Fibroblast of upper back skin (primary cell): ENCODE results near the gene KCNK5.

Source experiments
- DNase-seq: peaks from one replicate; pipeline ENCODE4 v3.0.0-alpha.2; 2013

KCNK5 gene

GRCh38 chr6:39170389-39170788, 58.9 kb downstream of the KCNK5 start:
- no peak for DNase-seq

GRCh38 chr6:39169448-39170344, 59.6 kb downstream of the KCNK5 start:
- DNase-seq: no peak

DNA sequence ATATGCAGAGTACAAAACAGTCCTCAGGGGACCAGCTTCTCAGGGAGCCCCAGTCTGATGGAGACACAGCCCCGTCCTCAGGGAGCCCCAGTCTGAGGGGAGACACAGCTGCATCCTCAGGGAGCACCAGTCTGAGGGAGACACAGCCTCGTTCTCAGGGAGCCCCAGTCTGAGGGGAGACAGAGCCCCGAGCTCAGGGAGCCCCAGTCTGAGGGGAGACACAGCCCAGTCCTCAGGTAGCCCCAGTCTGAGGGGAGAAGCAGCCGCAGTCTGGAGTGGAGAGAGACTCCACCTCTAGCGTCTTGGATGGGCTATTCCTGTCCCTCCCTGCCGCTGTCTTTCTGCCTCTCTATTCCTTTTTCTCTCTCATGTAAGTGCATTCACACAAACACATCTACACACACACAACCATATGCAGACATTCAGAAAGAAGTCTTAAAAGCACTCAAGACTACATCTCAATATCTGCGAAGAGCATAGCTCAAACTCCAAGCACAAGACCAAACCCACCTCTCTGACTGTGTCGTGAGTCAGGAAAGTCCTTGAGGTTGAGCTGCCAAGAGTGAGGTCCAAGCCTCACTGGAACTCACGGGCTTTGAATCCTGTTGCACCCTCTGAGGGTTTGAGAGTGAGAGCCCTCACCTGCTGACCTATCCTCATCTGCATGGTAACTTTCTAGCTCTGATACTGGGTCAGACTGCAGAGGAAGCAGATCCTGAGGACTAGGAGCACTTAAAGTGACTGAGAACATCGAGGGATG, 61.2 kb downstream of the KCNK5 start:
- DNase-seq: no peak

DNA sequence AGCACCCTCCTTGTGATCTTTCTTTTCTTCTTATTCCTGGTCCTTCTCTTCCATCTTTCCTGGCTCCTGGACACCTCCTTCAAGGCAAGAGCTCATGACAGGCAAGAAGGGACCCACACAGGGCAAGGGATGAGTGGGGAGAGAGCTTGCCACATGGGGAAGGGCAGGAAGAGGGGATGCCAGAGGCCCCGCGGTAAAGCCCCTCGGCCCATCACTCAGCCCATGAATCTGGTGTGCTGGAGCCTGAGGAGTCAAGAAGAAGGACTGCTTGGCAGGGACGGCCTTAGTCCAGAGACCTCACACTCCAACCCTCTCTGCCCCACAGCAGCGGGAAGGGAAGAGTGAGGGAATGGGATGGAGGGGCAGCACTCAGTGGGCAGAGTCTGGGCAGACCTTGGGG, 62.0 kb downstream of the KCNK5 start:
- DNase-seq: no peak

- no peak for DNase-seq
Measured at GRCh38 chr6:39166912-39167290, 62.4 kb downstream of the KCNK5 start.

DNA sequence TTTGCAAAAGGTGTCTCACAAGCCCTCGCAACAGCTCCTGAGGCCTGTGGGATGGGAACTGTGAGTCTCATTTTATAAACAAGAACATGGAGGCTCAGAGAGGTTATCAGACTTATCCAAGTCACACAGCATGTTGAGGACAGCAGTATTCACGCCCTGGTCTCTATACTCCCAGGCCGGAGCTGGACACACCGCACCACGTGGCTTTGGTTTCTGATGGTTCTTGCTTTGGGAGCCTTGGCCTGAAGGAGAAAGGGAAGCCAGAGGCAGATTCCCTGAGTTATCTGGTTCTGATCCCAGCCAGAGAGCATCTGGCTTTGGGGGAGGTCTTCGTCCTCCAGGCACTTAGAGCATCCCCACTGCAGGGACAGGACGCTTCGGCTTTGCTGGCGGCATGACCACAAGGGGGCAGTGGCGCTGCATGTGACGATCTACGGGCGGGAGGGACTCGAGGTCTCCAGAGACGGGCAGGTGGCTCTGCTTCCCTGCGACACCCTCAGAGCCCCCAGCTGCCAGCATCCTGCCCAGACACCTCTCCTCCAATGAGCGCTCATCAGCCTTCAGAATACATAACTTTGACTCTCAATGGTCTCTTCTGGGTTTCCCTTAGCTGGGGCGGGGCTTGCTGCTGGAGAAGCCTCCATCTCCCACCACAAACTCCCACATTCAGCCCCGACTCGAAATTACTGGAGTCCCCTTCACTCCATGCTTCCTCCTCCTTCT, 62.9 kb downstream of the KCNK5 start:
- peak; percentile 32 for DNase-seq

GRCh38 chr6:39157511-39157910, 71.8 kb downstream of the KCNK5 start:
- no peak for DNase-seq

- DNase-seq: no peak
Measured at GRCh38 chr6:39156801-39157200, 72.5 kb downstream of the KCNK5 start.

DNA sequence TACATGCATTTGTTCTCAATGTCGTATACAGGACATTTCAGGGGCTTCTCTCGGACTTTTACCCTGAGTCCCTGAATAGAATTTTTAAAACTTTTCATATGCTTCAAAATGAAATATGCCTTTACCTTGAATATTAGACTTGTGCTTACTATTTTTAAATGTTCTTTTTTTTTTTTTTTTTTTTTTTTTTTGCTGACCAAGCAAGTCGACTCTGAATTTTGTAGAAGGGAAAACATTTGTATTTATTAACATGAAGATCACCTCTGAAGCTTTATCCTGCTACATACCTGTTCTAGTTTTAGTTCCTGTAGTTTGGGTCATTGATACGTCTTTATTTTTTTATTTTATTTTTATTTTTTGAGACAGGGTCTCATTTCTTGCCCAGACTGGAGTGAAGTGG, 74.6 kb downstream of the KCNK5 start:
- no peak for DNase-seq

DNA sequence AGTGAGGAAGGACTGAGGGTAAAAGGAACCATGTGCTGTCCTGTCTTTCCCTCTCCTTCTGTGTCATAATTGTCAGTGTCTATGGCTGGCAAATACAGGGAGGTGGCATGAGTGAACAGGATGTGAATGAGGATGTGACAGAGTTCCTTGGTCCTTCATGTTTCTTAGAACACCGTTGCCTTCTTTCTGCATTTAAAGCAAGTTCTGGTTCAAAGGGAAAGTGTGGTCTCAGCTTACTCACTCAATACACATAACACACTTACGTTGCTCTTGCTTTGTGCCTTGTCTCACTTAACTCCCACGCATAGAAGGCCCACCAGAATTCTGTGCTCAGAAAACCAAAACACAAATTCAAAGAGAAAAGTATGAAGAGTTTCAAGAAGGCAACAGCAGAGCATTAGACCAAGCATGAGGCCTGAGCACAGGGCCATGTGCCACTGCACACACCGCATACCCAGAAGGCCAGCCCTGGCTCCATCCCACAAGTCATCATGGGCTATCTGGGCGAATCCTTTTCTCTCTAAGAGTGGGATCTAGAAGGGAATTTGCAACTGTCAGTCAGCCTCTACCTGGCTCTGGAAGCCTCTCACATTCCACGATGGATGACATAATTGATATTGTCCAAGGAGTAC, 75.4 kb downstream of the KCNK5 start:
- DNase-seq: no peak

DNA sequence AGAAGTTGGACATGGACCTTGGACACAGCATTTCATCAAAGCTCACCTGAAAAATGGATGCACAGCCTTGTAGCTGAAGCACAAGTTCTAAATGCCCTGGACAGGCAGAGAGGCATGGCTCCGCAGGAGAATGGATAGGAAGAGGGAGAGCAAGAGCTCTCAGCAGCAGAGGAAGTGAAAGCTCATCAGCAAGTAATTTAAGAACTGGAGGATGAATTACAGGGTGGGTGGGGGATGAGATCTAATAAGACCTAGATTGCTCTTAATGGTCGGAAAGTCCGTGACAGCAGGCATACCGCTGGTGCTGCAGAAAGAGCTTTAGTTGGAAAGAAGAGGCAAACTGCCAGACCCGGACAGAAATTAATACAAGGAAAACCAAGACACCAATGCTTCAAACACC, 77.0 kb downstream of the KCNK5 start:
- no peak for DNase-seq

- no peak for DNase-seq
Measured at GRCh38 chr6:39151211-39151610, 78.1 kb downstream of the KCNK5 start.

- no peak for DNase-seq
Measured at GRCh38 chr6:39144481-39145173, 84.6 kb downstream of the KCNK5 start.

DNA sequence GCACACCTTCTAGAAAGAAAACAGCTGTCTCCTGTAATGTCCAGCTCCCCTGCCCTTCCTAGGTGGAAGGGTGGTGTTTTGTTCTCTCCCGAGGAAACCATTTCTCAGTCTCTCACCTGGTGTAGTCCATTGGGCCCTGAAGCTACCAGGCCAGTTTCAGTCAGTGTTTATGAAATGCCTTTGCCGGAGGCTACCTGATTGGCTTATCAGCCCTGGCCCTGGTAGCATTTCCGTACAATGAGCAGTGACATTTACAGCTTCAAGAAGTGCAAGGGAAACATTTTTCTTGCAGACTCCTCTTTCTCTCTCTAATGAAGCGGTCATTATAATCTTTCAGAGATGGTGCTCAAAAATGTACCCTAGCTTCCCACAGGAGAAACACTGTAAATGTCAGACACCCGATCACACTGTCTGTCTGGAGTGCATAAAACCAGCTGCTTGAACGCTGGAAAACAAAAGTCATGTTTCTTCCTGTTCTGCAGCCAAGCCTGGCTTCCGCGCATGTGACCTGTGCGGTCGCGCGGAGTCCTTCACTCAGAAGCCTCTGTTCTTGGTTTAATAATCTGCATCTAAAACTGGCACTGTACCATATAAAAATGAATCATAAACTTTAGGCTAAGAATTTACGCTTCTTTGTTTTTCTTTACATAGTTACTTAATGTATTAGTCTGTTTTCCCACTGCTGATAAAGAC, 85.9 kb downstream of the KCNK5 start:
- DNase-seq: no peak

- no peak for DNase-seq
Measured at GRCh38 chr6:39140556-39141167, 88.6 kb downstream of the KCNK5 start.
